Ovary (tissue), 3 donors: ENCODE results near the gene GPR157.

Experiments
- CTCF ChIP-seq, 3 donors: fragments of 450-650 bp in 2 of 3; fragments of 200-600 bp in 1 of 3; IDR thresholded peaks; one replicate each; pipeline versions ENCODE4 v1.5.1 to v1.8.0; 2016 to 2022; ENCODE audit warnings: antibody characterized with exemption in 3 of 3, mild to moderate bottlenecking in 1 of 3
- POLR2A ChIP-seq: fragments of 450-650 bp; IDR thresholded peaks from one replicate; pipeline ENCODE4 v1.6.1; 2017; ENCODE audit warnings: antibody characterized with exemption, mild to moderate bottlenecking, moderate library complexity
- donor health status: DM: no; HTN: no; CAD: no.

DNA sequence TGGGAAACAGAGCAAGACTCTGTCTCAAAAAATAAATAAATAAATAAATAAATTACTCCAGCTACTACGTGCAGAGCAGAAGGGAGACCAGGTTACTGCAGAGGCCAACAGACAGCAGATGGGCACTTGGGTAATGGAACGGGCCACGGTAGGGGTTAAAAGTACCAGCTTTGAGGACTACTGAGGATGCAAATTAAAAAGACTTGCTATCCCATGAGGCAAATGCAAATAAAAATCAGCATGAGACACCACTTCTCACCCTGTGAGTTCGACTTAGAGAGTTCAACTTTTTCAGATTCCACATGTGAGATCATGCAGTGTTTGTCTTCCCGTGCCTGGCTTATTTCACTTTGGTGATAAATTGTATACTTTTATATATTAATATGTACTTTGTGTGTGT is 66.1 kb downstream of the GPR157 start:
- TF ChIP-seq CTCF (IDR thresholded peaks at IDR 0.05), result no peak
- TF ChIP-seq POLR2A, result no peak
